T47D (cell line): ENCODE measurements around the gene RMI1.

Experiments
- DNase-seq, 2 experiments: peaks; one replicate each; pipeline versions ENCODE4 v3.0.0 to v3.0.0-alpha.2; 2011 to 2012; ENCODE audit warnings: low read depth in 1 of 2, low spot score in 1 of 2
- JUND ChIP-seq: IDR thresholded peaks from 2 replicates; pipeline ENCODE4 v1.6.1; 2012; ENCODE audit warnings: low read depth
- in situ Hi-C: cut with HindIII; loops from 2 replicates; pipeline ENCODE4 v1.10.0; 2016; ENCODE audit warnings: low sequenced_read_pairs, low pct_unique_long_range_greater_than_20kb

The RMI1 gene

DNA sequence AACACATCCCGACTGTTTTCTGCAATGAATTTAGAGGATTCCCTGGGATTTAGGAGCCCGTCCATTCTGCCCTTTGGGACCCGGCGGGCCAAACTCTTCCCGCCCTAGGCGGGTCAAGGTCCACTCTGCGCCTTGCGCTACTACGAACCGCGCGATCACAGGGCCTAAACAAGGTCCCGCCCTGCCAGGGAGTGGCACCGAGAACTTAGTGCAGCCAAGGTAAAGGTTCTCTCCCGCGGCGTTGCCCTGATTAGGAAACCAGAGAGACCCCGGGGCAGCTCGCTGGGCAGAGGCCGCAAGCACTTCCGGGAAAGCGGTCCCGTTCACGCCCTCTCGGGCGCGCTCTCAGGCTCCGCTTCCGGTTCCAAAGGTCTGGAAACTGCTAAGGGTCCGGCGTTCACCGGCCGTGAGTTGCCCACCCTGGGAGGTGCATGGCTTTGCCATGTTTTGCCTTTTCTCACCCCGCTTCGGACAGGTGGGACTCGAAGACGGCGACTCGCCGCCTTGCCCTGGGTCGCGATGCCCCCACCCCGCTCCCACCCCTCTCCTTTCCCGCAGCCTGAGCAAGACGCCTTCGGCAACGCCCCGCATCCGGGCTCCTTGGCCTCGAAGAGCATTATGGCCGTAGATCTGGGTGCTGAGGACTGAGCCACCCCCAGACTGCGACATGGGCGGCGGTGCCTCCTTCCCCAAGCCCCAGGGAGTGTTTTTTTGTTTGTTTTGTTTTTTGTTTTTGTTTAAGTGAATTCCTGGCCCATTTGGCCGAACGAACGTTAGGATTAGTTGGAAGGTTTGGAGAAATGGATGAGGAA is 24.0 kb upstream of the RMI1 start:
- DNase-seq = peak; percentile 36 to 64
- in situ Hi-C loops = no loop called here
- no peak for TF ChIP-seq JUND

DNA sequence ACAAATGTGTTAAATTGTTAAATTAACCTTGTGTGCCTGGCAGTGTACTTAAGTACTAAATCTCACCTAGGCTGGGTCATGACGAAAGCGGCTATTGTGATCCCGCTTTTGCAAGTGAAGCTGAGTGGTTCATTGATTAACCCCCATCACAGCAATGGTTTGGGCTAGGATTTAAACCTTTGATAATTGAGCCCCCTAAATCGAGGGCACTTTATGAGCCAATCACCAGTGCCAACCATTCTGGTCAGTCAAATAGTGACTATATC is 23.4 kb upstream of the RMI1 start:
- in situ Hi-C loops = no loop called here
- TF ChIP-seq JUND = no peak
- no peak for DNase-seq

DNA sequence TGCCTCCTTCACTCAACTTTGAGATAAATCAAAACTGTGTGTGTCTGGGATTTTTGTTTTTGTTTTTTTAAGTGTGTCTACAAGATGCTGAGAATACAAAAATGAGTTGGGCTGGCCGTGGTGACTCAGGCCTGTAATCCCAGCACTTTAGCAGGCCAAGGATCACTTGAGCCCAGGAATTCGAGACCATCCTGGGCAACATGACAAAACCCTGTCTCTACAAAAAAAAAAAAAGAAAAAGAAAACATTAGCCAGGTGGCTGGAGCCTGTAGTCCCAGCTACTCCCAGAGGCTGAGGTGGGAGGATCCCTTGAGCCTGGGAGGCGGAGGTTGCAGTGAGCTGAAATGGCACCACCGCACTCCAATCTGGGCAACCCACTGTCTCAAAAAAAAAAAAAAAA is 21.5 kb upstream of the RMI1 start:
- in situ Hi-C loops = no loop called here
- TF ChIP-seq JUND = no peak
- DNase-seq = no peak

DNA sequence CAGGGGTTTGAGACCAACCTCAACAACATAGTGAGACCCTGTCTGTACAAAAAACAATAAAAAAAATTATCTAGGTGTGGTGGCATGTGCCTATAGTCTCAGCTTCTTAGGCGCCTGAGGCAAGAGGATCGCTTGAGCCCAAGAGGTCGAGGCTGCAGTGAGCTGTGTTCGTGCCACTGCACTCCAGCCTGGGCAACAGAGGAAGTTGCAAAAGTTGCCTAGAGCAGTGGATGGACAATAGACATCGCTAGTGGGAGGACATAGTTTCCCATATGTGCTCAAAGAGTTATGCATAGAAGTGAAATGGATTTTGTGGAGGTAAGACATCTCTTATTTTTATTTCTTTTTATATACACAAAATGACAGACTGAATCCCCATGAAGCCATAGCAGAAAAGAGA is 19.6 kb upstream of the RMI1 start:
- no peak for TF ChIP-seq JUND
- in situ Hi-C loops = no loop called here
- no peak for DNase-seq

DNA sequence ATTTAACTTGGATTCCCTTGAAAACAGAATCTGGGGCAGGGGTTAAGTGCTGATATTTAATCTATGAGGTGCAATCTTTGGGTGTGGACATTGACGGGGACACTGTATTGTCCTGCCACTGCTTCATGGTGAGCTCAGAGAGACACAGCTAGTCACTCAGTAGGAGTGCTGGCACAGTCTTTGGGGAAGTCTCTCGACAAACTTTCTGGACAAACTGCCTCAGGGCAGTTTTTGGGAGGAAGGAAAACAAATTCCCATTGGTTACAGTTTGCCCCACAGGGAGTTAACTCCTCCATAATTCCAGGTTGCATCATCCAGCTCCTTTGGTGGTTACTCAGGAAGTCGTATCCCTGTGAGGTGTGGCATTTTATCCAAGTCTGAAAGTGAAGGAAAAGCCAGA is 18.4 kb upstream of the RMI1 start:
- in situ Hi-C loops = no loop called here
- DNase-seq = peak in 1 of 2 experiments; percentile 93
- no peak for TF ChIP-seq JUND

DNA sequence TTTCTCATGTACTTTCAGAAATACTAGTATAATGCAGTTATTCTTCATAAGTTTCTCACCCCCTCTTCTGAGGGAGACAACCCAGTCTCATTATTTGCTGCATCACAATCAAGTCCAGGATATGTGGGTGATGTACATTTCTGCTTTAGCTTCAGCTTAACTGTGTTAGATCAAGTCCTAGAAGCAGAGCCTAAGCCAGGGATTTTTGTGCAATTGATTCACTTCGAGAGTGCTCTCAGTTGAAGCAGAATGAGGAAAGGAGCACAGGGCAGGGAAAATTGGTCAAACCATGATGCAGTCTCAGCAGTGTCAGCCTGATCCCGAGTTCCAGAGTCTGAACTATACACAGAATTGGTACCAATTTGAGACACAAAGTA is 15.6 kb upstream of the RMI1 start:
- no peak for TF ChIP-seq JUND
- in situ Hi-C loops = no loop called here
- peak in 1 of 2 experiments; percentile 12 for DNase-seq

DNA sequence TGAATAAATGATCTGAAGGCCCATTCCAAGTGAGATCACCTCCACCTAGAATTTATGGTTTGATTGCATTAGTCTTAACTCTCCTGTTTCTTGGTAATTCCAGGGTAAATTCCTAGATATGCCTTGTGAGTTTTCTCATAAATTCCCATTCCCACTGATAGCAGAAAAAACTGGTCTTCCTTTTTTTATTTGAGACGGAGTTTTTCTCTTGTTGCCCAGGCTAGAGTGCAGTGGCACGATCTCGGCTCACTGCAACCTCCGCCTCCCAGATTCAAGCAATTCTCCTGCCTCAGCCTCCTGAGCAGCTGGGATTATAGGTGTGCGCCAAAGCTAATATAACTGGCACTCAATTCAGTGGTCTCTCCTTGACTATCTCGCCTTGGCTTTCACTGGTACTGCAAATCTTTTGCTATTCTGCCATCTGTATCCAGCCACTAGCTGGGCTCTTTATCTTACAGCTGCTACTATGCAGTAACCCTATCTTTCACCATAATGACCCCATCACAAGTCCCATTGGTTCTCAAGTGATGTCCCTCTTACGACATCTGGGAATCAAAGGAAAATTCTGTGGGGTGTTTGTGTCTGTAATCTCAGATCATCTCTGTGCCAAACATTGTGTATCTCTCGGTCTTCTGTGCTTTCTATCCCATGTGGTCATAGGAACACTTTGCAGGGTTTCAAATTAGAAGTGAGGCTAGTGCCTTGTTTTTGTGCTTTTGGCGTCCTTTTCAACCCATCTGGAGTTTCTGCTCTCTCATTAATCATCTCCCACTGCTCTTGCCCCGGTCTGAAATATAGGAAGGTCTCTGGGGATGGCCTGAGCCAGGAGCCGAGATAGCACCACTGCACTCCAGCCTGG is 15.0 kb upstream of the RMI1 start:
- in situ Hi-C loops = no loop called here
- no peak for TF ChIP-seq JUND
- peak in 1 of 2 experiments; percentile 18 for DNase-seq

DNA sequence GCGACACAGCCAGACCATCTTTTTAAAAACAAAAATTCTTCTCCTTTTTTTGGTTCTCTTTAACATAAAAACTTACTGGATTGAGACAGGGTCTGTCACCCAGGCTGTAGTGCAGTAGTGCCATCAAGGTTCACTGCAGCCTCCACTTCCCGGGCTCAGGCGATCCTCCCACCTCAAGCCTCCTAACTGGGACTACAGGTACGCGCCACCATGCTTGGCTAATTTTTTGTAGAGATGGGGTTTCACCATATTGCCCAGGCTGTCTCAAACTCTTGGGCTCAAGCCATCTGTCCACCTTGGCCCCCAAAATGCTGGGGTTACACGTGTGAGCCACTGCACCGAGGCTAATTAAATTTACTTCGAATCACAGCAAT is 14.4 kb upstream of the RMI1 start:
- no peak for TF ChIP-seq JUND
- DNase-seq = no peak
- in situ Hi-C loops = no loop called here

DNA sequence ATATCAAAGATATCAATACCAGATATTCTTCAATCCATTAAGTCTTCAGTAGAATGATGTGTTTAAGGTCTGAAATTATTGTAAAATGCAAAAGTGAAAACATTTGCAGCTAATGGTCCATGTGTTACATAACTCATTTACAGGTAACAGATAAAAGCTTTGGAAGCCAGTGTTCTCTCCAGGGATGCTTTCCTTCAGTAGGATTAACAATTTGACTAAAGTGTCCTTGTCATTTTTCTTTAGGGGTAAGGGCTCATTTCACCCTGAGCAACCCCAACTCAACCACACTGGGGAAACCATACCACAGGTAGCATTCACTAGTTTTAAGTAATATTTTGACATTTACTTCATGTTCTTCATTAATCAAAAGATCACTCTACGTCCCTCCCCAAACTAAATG is 13.5 kb upstream of the RMI1 start:
- no peak for TF ChIP-seq JUND
- in situ Hi-C loops = no loop called here
- DNase-seq = no peak

DNA sequence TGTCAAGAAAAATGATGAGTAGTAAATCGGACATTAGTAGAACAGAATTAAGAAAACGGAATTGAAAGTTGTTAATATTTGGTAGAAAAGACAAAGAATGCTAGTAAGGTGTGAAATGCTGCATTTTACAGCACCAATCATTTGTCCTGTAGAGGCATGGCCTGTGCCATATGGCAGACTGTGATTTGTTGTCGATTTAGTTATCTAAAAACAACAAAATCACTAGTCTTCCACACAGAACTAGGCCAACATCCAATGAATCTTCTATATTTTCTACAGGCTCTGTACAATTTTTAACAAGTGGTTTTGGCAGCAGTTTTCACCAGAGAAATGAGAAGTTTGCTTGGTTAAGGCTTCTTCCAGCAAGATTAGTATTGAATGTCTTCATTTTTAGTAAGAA is 11.0 kb upstream of the RMI1 start:
- in situ Hi-C loops = no loop called here

DNA sequence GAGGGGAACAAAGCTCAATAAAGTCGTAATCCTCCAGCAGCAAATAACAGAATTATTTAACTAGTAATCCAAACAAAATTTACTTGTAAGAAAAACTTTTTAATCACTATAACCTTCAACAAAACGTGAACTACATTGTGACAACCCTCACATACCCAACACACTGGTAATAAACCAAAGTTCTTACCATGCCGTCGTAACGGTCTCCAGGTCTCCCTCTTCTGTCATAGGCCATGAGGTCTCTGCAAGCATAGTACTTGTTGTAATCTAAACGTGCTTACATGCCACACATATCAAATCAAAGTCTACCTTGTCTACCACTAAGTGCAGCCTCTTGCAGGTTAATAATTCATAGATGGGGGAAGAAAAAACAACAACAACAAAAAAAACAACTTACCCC is 9.1 kb upstream of the RMI1 start:
- in situ Hi-C loops = no loop called here
- no peak for TF ChIP-seq JUND
- no peak for DNase-seq

More for the DNA sequence above, 11.0 kb upstream of the RMI1 start:
- no peak for TF ChIP-seq JUND
- DNase-seq = no peak

DNA sequence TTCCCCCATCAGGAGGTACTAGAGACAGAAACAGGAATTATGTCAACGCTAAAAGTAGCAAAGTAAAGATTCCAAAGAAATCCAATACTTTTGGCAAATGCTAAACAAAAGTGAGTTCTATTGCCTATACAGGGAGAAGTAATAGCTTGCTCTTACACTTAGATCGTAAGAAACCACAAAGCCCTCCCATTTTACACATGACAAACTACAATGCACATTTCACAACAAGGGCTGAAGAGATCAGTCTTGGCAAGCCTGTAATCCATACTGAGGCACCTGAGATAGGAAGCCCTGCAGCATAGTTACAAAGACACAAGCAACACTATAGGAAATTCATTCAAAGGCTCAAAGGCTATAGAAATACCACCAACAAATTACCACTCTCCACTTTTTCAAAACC is 8.3 kb upstream of the RMI1 start:
- in situ Hi-C loops = no loop called here
- no peak for TF ChIP-seq JUND

DNA sequence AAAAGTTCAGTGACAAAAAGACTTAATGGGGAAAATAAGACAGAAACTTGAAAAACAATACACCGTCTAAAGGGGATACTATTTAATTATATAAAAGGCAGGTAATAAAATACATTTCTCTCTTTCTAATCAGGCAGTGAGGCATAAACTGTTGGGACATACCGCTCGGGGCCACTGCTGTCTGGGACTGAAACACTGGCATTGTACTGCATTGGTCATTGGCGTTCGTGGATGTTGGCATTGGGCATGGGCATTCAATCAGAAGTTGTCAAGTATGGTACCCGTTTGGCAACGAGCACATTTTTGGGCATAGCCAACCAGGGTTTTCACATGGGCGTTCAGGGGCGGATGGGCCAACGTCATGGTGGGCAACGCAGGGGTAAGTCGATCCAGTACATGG is 5.3 kb upstream of the RMI1 start:
- in situ Hi-C loops = no loop called here
- DNase-seq = no peak
- no peak for TF ChIP-seq JUND

More for the DNA sequence above, 8.3 kb upstream of the RMI1 start:
- no peak for DNase-seq
